ENCODE data around the gene UCMA.

The UCMA gene

GRCh38 chr10:13233358-13233757 lies 816 bp downstream of the UCMA start:
- DNase-seq (ENCODE audit: low spot score), result no peak

GRCh38 chr10:13231808-13232207 lies 2.4 kb downstream of the UCMA start:
- DNase-seq (ENCODE audit: low spot score), result no peak

DNA sequence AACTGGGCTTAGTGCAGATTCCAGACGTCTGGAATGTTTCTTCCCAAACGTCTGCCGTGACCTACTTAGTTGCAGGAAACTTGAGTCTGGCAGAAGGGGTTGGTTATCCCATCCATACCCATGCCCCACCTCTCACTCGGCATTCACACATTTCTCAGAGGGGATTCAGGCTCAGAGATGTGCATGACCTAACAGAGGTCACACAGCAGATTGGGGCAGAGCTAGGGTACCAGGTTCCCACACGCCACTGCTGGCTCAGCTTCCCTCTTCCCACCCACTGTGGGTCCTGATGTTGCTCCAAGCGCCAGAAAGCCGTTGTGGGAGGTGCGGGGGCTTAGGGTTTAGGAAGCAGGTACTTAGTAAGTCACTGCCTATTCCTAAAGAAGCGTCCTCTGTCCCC lies 3.0 kb downstream of the UCMA start:
- DNase-seq (ENCODE audit: low spot score), result no peak

- DNase-seq (ENCODE audit: low spot score), result no peak
Measured at GRCh38 chr10:13227031-13227430, 7.1 kb downstream of the UCMA start.

GRCh38 chr10:13225601-13226000 lies 8.6 kb downstream of the UCMA start:
- no peak for DNase-seq (ENCODE audit: low spot score)

DNA sequence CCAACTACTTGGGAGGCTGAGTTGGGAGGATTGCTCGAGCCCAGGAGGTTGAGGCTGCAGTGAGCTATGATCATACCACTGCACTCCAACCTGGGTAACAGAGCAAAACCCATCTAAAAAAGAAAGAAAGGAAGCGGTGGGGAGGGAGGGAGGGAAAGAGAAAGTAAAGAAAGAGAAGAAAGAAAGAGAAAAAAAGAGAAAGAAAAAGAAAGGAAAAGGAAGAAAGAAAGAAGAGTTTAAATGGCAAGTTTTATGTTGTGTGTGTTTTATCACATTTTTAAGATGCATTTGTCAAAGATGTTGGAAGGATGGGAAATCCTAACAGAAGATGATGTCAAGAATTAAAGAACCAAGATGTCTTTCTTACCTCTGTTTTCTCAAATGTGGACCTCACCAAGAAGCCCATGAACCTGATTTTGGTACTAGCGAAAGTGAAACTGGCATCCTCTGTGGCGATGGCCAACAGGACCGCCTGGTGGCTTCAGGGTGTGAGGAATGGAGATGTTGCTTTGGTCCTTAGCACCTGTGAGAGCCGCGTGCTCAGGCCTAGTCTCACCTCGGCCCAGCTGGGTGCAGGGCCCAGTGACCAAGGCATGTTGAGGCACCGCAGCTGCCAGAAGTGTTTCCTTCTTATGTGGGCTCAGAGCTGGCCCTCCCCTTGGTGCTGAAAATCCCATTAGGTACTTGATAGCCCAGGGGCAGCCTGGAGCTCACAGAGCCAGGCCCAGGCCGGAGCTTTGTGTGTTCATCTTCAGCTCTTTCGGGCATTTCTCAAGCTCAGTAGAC lies 9.8 kb downstream of the UCMA start:
- DNase-seq (ENCODE audit: low spot score), result no peak

- no peak for DNase-seq (ENCODE audit: low spot score)
Measured at GRCh38 chr10:13223241-13223640, 10.9 kb downstream of the UCMA start.

GRCh38 chr10:13222566-13222965 lies 11.6 kb downstream of the UCMA start:
- no peak for DNase-seq (ENCODE audit: low spot score)

DNA sequence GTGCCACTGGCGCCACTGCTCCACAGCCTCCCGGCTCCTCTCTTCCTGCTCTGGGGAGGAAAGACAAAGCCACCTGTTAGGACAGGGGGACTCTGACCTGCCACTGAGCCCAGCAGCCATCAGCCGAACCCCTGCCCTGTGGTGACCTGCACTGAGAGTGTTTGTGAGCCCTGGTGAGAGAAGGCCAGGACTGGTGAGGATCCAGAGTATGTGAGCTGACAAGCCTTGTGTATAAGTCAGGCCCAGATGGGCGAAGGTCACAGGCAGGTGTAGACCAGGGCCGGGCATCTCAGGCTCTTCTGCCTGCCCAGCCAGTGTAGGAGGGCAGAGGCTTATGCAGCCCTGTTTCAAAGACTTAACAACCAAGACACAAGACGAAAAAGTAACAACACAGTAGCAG lies 12.0 kb downstream of the UCMA start:
- DNase-seq (ENCODE audit: low spot score), result no peak

DNA sequence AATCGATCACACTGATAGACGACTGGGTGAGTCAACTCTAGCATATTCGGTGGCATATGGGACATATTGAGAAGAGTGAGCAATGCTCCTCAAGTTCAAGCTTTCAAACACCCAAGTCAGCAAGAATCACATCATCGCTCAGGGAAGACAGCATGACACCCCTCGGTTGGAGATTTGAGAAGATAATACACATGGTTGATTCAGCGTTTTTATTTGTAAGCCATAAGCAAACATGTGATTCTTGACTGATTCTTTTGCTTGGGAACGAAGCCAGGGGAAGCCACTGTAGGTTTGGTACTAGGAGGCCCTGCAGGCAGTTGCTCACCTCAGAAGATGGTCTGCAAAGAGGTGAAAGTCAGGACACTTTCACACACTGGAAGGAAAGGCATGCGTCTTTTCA lies 12.6 kb downstream of the UCMA start:
- no peak for DNase-seq (ENCODE audit: low spot score)

DNA sequence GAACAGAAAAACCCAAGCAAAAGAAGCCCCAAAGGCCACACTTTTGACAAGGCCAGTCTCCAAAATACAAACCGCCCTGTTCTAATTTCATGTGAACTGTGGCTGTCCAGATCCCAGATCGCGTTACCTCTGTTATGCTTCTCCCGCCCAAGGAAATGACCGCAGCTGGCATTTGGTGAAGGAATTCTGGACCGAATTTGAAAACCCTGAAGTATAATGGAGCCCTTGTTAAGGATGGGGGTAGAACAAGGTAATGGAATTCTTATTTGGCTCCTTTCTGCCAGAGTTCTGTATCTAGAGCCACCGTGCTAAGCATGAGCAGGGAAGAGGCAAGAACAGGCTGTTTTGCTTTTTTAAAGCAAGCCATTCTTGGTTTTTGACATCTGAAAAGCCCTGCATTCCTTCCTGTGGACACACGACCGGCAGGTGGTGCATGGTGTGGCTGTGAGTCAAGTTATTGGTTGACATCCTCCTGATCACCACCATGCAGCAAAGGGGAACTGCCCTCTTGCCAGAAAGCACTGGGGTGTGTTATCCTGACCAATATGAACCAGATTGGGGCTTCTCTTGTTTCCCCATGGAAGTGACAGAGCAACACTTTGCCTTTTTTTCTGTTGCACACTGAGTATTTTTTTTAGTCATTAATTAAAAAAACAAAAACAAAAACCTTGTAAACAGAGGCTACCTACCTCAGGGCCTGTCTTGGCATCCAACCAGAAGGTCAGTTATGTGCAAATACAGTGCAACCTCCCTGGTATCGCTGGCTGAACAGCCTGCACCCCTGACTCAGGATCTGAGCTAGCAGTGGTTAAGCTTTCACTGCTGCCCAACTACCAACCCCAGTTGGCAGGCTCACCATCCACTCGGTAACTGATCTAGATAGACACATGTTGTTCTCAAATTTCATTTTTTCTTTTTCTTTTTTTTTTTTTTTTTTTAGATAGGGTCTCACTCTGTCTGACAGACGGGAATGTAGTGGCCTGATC lies 14.2 kb downstream of the UCMA start:
- DNase-seq (ENCODE audit: low spot score), result no peak

GRCh38 chr10:13218878-13219277 lies 15.3 kb downstream of the UCMA start:
- DNase-seq (ENCODE audit: low spot score), result no peak

- DNase-seq (ENCODE audit: low spot score), result no peak
Measured at GRCh38 chr10:13213163-13213562, 21.0 kb downstream of the UCMA start.

DNA sequence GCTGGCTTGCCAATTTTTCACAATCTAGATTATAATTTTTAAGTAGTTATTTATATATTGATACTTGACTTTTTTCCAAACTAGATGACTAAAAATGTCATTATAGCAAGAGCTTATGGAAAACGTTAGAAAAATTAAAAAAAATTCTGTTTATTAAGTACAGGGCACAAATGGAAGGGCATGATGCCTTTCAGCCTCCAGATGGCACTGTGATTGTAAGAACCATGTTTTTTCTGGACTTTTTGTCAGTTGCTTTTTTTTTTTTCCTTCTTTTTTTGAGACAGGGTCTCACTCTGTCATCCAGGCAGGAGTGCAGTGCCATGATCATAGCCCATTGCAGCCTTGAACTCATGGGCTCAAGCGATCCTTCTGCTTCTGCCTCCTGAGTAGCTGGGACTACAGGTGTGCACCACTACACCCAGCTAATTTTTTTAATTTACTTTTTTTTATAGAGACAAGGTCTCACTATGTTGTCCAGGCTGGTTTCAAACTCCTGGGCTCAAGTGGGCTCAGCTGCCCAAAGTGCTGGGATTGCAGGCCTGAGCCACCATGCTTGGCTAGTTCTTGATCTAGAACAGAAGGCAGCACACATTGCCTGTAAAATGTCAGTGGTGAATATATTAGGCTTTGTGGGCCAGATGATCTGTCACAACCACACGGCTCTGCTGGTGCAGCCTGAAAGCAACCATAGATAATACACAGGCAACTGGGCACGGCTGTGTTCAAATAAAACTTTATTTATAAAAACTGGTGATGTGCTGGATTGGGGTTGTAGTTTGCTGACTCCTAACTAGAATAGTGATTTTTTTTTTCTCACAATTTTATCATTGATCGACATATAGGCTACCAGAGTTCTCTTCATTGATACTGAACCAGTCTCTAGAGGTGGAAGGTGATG lies 27.4 kb downstream of the UCMA start:
- DNase-seq (ENCODE audit: low spot score), result no peak

DNA sequence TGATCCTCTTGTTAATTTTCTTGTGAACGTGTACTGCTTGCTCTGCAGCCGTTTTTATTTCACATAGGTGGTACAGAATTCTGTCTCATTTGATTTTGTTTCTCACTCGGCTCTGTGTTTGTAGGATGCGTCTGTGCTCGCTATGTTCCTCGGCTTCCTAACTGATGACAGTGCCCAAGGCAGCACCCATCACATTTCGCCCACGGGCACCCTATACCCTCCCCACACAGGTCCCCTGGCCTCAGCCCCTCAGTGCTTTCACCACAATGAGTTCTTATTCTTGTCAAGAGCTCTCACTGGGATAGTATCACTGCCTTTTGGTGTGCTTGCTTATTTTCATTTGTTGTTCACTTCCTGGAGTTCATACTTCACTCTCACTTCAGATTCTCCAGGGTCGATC lies 28.1 kb downstream of the UCMA start:
- no peak for DNase-seq (ENCODE audit: low spot score)

- DNase-seq (ENCODE audit: low spot score), result no peak
Measured at GRCh38 chr10:13201132-13201531, 33.0 kb downstream of the UCMA start.

- no peak for DNase-seq (ENCODE audit: low spot score)
Measured at GRCh38 chr10:13195016-13195415, 39.2 kb downstream of the UCMA start.

DNA sequence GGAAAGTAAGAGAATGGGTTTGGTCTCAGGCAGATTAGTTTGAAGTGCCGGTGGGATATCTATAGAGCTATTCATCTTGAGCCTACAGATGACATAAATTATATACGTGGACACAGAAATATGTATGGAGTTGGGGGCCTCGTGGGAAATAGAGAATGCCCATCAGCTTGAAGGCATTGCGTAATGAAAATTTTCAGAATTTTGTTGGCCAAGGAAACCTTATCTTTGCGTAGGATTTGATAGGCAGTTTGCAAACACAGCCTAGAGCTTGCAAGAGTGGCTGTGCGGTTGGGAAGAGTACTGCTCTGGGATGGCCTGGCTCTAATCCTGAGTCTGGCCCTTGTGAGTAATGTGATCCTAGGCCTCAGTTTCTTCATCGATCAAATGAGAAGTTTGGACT lies 40.5 kb downstream of the UCMA start:
- no peak for DNase-seq (ENCODE audit: low spot score)

- no peak for DNase-seq (ENCODE audit: low spot score)
Measured at GRCh38 chr10:13191362-13191761, 42.8 kb downstream of the UCMA start.

GRCh38 chr10:13190816-13191215 lies 43.4 kb downstream of the UCMA start:
- no peak for DNase-seq (ENCODE audit: low spot score)

- DNase-seq (ENCODE audit: low spot score), result no peak
Measured at GRCh38 chr10:13189961-13190360, 44.2 kb downstream of the UCMA start.

DNA sequence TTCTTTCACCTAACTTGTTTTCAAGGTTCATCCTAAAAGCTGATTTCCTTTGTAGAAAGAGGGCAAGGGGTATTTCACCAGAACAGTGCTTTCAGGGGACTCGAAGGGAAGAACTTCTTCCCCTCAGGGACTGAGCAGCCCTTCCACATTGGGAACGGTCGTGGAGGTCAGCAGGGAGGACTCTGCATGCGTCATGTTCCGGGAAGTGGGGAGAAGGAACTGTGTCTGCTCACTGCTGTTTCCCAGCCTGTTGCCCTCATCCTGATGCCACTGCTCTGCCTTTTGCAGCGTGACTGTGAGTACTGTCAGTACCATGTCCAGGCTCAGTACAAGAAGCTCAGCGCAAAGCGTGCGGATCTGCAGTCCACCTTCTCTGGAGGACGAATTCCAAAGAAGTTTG lies 45.6 kb downstream of the UCMA start:
- no peak for DNase-seq (ENCODE audit: low spot score)
